ACHN (cell line): ENCODE data around the gene STIM2.

Source experiments
- DNase-seq: peaks from one replicate; pipeline ENCODE4 v3.0.0-alpha.2; 2015
- in situ Hi-C: cut with HindIII; loops from 2 replicates; pipeline ENCODE4 v1.10.0; 2017; ENCODE audit warnings: low sequenced_read_pairs, low pct_ligation_motif_present, low pct_unique_long_range_greater_than_20kb

STIM2 gene

DNA sequence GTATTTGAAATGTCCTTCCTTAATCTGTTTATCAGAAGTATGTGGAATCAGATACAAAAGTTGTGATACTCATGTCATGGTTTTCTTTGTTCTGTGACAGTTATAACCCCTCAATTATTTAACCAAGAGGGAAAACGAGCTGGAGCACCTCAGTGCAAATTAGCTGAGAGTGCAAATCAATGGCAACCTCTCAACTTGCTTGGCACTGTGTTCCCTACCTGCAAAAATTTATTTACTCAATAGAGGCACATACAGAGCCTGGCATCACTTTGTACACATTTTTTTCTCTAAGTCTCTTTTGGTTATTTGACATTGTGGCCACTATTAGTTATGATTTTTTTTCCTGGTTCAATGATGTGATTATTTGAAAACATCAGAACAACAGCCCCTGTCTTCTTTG, 186.2 kb downstream of the STIM2 start:
- DNase-seq = no peak
- in situ Hi-C loops = no loop called here

GRCh38 chr4:27048429-27049238, 188.0 kb downstream of the STIM2 start:
- peak; percentile 30 for DNase-seq
- in situ Hi-C loops = no loop called here

DNA sequence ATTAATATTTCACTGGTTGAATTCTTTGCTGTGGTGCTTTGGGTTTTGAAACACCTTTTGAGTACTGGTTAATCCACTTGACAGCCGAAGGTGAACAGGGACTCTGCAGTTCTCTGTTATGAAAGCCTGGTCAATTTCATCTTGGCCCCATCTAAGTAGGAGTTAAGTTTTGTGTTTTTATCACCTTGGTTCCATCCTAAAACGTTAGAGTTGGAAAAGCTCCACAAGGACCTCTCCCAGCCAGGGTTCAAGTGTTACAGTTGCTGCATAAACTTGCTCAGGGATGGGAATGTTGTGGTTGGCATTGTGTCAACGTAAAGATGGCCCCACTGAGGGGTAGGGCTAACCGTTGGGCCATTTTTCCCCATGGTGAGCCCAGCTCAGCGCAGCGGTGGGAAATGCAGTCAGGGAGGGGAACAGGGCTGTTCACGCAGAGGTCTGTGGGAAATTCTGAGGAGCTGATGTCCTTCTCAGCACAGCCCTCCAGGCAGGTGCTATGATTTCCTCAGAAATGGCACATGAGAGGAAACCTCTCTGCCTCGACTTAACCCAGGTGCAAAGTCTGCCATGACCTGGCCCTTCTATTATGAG, 188.7 kb downstream of the STIM2 start:
- in situ Hi-C loops = no loop called here
- no peak for DNase-seq

DNA sequence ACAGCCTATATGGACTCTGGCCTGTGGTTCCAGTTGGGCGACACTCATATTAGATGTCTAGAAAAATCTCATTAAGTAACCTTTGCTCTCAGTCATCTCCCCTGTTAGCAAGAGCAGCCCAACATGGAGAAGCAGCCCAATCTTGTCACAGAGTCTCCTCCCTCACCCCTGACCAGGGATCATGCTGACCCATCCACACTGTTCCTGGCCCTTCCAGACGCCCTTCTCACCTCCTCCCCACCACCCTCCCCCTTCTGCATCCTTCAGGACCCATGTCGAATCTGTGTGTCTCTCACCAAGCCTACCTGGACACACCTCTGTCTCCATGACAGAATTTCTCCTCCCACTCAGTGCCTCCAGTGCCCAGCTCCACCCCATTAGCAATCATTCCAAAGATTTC, 190.1 kb downstream of the STIM2 start:
- in situ Hi-C loops = no loop called here
- DNase-seq = no peak

GRCh38 chr4:27055221-27055760, 194.7 kb downstream of the STIM2 start:
- in situ Hi-C loops = no loop called here
- DNase-seq = no peak

DNA sequence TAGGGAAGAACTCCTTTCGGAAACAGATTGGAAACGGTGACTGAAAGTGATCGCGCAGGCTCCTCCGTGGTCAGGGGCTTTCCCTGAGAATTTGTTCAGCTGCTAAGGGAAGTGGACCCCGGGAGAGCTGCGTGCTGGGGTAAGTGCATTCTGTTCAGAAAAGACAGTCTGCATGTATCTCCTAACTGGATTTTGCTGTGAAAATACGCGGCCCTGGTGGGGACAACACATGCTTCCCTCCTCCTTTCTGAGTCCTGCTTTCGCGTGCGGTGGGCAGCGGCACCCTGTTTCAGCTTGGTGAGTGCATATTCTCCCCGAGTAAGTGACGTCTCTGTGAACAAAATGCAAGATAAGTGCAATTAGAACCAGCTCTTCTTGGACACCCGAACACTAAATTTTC, 195.6 kb downstream of the STIM2 start:
- DNase-seq = no peak
- in situ Hi-C loops = no loop called here

DNA sequence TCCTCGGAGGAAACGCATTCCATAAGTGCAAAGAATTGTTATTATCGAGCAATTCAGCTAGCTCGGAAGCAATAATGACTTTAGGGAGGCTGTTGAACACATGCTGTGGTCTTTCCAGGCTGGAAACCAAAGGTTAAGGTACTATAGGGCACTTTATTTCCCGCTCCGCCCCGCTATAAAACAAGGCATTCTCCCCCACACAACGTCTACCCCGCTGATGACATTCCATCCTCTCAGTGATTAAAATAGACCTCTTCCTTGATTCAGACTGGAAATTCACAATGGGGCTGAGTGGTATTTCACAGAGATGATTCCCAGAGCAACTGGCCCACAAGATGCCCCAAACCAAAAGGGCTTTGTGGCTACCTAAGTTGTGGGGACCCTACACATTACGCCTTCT, 196.4 kb downstream of the STIM2 start:
- no peak for DNase-seq
- in situ Hi-C loops = no loop called here

GRCh38 chr4:27057662-27058061, 197.0 kb downstream of the STIM2 start:
- in situ Hi-C loops = no loop called here
- no peak for DNase-seq

DNA sequence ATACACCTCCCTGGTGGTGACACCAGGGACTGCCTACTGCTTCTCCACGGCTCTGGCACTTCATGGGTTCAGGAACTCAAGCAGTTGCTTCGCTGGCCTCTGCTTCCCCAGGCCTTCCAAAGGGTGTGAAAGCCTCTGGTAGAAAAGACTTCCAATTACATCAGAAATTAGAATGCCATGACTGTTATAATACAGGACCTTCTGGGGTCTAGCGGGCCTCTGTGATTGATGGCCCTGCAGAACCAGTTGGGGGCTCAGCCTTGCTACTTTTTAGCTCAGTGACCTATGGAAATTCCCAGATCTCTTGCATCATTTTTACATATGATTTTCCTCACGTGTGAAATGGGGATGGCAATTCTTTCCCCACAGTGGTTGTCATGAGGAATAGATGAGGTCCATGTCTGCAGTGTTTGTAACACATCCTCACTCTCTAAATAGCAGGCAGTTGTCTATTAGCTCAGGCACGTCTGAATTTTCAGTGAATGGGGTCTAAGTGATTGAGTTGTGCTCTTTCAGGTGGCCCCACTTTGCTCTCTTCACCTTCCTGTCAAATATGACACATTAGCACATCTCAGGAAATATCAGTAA, 198.3 kb downstream of the STIM2 start:
- in situ Hi-C loops = no loop called here
- no peak for DNase-seq

DNA sequence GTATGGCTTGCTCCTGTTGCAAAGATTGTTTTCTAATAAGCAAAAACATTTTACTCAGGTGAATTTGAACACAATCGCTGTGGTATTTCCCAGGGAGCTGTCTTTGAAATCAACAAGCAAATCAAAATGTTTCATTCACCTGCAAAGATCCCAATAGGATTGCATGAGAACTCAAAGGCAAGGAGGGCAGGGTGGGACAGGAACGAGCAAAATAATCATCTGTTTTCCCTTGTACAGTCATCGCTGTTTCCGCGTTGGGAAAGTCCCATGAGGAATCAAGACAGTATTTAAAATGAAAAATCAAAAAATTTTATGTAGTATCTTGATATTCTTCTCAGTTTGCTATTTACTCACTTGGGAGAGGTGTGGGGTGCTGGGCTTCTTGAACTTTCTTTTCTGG, 198.8 kb downstream of the STIM2 start:
- in situ Hi-C loops = no loop called here
- DNase-seq = no peak

- no peak for DNase-seq
- in situ Hi-C loops = no loop called here
Measured at GRCh38 chr4:27062256-27062655, 201.6 kb downstream of the STIM2 start.

GRCh38 chr4:27066591-27066990, 205.9 kb downstream of the STIM2 start:
- no peak for DNase-seq
- in situ Hi-C loops = no loop called here

DNA sequence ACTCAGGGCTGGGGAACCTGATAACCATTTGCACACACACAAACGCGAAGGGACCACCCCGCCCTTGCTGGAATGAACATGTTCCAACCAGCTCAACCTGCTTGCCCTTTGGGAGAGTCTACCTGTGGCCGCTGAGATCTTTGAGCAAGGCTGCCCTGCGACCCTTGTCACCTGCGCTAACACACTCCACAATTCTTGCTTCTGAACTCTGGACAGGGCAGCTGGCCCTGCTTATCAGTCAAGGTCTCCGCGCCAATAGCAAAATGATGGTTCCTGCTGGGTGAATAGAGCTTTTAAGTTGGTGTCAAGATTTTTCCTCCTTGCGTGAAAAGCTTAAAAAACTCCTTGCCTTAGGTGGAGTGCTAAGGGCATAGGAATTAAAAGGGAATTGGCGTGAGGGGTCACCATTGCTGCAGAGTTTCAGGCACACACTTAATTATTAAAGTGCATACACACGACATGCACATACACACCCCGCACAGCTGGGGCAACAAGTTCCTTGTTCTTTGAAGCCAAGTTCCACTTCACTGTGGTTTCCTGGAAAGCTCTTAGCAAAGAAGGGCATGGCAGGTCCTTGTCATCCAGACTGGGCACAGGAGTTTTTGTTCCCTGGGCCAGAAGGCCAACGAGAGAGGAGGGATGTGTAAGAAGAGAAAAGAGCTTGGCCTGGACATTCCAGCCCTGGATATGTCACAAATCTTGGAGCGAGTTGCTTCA, 207.7 kb downstream of the STIM2 start:
- DNase-seq = no peak
- in situ Hi-C loops = no loop called here
